Fibroblast of lung (primary cell): Measurements from ENCODE around the gene SMIM20. TPM values are rescaled to one million over a fixed set of nuclear protein-coding genes. Genes with fewer than 3 reads are reported as not detected.

Source experiments
- DNase-seq, 2 donors: peaks; one replicate each; pipeline versions ENCODE4 v3.0.0 to v3.0.0-alpha.2; 2010; ENCODE audit warnings: low read depth in 2 of 2
- H2AFZ ChIP-seq: 2 replicates; pipeline ENCODE4 v1.5.1; 2012; ENCODE audit warnings: low read length, control low read depth, inconsistent platforms
- H3K27ac ChIP-seq: 2 replicates; pipeline ENCODE4 v1.5.1; 2011; ENCODE audit warnings: low read length, control low read depth; ENCODE audit not compliant: insufficient read depth
- H3K27me3 ChIP-seq: 2 replicates; pipeline ENCODE4 v1.5.1; 2011; ENCODE audit warnings: mild to moderate bottlenecking, low read length; ENCODE audit not compliant: control insufficient read depth, insufficient read depth
- H3K36me3 ChIP-seq: 2 replicates; pipeline ENCODE4 v1.5.1; 2011; ENCODE audit warnings: low read length; ENCODE audit not compliant: control insufficient read depth, insufficient read depth
- H3K4me1 ChIP-seq: 2 replicates; pipeline ENCODE4 v1.5.1; 2011; ENCODE audit warnings: low read length; ENCODE audit not compliant: control insufficient read depth, insufficient read depth; ENCODE audit errors: extremely low read depth
- H3K4me2 ChIP-seq: 2 replicates; pipeline ENCODE4 v1.5.1; 2011; ENCODE audit warnings: low read length, control low read depth; ENCODE audit not compliant: insufficient read depth; ENCODE audit errors: extremely low read depth
- H3K4me3 ChIP-seq, 4 experiments: fragments of 200-600 bp in 1 of 4; sonication (generic) in 1 of 4; replicated peaks in 1 of 4; 2 replicates each; pipeline ENCODE4 v1.5.1; 2011 to 2016; ENCODE audit warnings: low read length in 4 of 4, low read depth in 3 of 4, mild to moderate bottlenecking in 3 of 4, control low read depth in 2 of 4, inconsistent platforms in 1 of 4, mixed read lengths in 1 of 4; ENCODE audit not compliant: insufficient read depth in 1 of 4; ENCODE audit errors: control extremely low read depth in 1 of 4
- H3K79me2 ChIP-seq: 2 replicates; pipeline ENCODE4 v1.5.1; 2012; ENCODE audit warnings: mild to moderate bottlenecking, low read length, inconsistent platforms; ENCODE audit not compliant: control insufficient read depth, insufficient read depth
- H3K9ac ChIP-seq: 2 replicates; pipeline ENCODE4 v1.5.1; 2011; ENCODE audit warnings: mild to moderate bottlenecking, low read length, control low read depth; ENCODE audit not compliant: insufficient read depth
- H3K9me3 ChIP-seq: 2 replicates; pipeline ENCODE4 v1.5.1; 2012; ENCODE audit warnings: low read depth, low read length; ENCODE audit not compliant: control insufficient read depth, insufficient read depth
- H4K20me1 ChIP-seq: 2 replicates; pipeline ENCODE4 v1.5.1; 2011; ENCODE audit warnings: low read length; ENCODE audit not compliant: control insufficient read depth, insufficient read depth; ENCODE audit errors: extremely low read depth
- EZH2 ChIP-seq: IDR thresholded peaks from 2 replicates; pipeline ENCODE4 v1.5.1; 2012; ENCODE audit warnings: low read length, control low read depth, mild to moderate bottlenecking; ENCODE audit errors: missing control alignments
- polyA plus RNA-seq, 2 donors: library from polyadenylated mRNA; depleted of rRNA in 1 of 2; stranded (reverse) in 1 of 2; unstranded in 1 of 2; fragments of >200 nt; gene quantifications; 2 replicates each; pipeline ENCODE4 v1.2.1, GENCODE V29; 2011 to 2012; ENCODE audit warnings: missing spikeins in 1 of 2
- total RNA-seq: library from RNA; depleted of rRNA; stranded (reverse); fragments of >200 nt; gene quantifications from 2 replicates; pipeline ENCODE4 v1.2.1, GENCODE V29; 2014
- TF ChIP-seq, protein P1 (sequence below), 2 donors: IDR thresholded peaks in 1 of 2; conservative IDR thresholded peaks in 1 of 2; 1 replicate in 1 of 2; 2 replicates in 1 of 2; pipeline ENCODE4 v1.5.1; 2011 to 2012; ENCODE audit warnings: low read length in 2 of 2, control low read depth in 1 of 2, inconsistent platforms in 1 of 2, low read depth in 1 of 2, mild to moderate bottlenecking in 1 of 2

SMIM20 gene
- total and polyA plus RNA-seq, 2 donors (not counting 1 experiment from before 2014, with no cell fraction given): 34.9 to 48.7 TPM

- Histone ChIP-seq H3K79me2 (no peaks in the 10 kb centered on the region), H3K4me1 (no peaks in the 10 kb centered on the region), H2AFZ (no peak overlapping the region), H3K27ac (no peak overlapping the region), H3K9me3 (no peaks in the 10 kb centered on the region), H4K20me1 (no peaks in the 10 kb centered on the region), H3K4me2 (no peak overlapping the region), H3K4me3 (no peak overlapping the region), H3K9ac (no peak overlapping the region), H3K27me3 (no peaks in the 10 kb centered on the region), H3K36me3 (no peaks in the 10 kb centered on the region)
- TF ChIP-seq, protein P1, sequence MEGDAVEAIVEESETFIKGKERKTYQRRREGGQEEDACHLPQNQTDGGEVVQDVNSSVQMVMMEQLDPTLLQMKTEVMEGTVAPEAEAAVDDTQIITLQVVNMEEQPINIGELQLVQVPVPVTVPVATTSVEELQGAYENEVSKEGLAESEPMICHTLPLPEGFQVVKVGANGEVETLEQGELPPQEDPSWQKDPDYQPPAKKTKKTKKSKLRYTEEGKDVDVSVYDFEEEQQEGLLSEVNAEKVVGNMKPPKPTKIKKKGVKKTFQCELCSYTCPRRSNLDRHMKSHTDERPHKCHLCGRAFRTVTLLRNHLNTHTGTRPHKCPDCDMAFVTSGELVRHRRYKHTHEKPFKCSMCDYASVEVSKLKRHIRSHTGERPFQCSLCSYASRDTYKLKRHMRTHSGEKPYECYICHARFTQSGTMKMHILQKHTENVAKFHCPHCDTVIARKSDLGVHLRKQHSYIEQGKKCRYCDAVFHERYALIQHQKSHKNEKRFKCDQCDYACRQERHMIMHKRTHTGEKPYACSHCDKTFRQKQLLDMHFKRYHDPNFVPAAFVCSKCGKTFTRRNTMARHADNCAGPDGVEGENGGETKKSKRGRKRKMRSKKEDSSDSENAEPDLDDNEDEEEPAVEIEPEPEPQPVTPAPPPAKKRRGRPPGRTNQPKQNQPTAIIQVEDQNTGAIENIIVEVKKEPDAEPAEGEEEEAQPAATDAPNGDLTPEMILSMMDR (conservative IDR thresholded peaks at IDR 0.05 in 1 of 2, IDR thresholded peaks at IDR 0.05 in 1 of 2; ENCODE audit: low read depth in 1 of 2, low read length in 2 of 2): no peak
- no peak for TF ChIP-seq EZH2
- no peak for DNase-seq
Observed at GRCh38 chr4:25896776-25897539, 17.1 kb upstream of the SMIM20 start.

- Histone ChIP-seq H3K27ac (no peak overlapping the region), H3K27me3 (no peaks in the 10 kb centered on the region), H4K20me1 (no peaks in the 10 kb centered on the region), H3K4me1 (no peaks in the 10 kb centered on the region), H3K4me2 (no peak overlapping the region), H3K36me3 (no peaks in the 10 kb centered on the region), H3K9me3 (no peaks in the 10 kb centered on the region), H3K79me2 (no peaks in the 10 kb centered on the region), H3K4me3 (no peak overlapping the region), H2AFZ (no peak overlapping the region), H3K9ac (no peak overlapping the region)
- peak in 1 of 2 donors; percentile 52 for DNase-seq
- TF ChIP-seq, protein P1 (conservative IDR thresholded peaks at IDR 0.05 in 1 of 2, IDR thresholded peaks at IDR 0.05 in 1 of 2; ENCODE audit: low read depth in 1 of 2, low read length in 2 of 2): no peak
- TF ChIP-seq EZH2: no peak
Observed at GRCh38 chr4:25900310-25900709, 13.7 kb upstream of the SMIM20 start.

DNA sequence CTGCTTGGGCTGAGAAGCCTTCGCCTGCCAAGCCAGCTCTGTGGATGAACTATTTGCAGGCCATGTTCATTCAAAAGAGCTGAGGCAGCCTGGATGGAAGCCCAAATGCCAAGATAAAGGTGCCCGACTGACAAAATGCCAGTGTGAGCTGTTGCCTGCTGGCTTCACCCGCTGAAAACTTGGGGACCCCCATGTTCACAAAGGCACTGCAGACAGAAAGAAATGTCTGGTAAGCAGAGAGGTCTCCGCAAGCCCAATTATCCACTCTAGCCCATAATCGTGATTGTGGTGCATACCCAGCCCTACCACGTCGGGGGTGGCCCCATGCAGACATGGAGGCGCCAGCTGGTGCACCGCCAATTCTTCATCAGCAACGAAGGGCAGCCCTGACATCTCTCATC lies 13.0 kb upstream of the SMIM20 start:
- Histone ChIP-seq H3K27me3 (no peaks in the 10 kb centered on the region), H3K4me2 (no peak overlapping the region), H3K4me3 (no peak overlapping the region), H3K36me3 (no peaks in the 10 kb centered on the region), H3K27ac (no peak overlapping the region), H3K79me2 (no peaks in the 10 kb centered on the region), H3K9me3 (no peaks in the 10 kb centered on the region), H3K9ac (no peak overlapping the region), H4K20me1 (no peaks in the 10 kb centered on the region), H2AFZ (no peak overlapping the region), H3K4me1 (no peaks in the 10 kb centered on the region)
- TF ChIP-seq, protein P1 (conservative IDR thresholded peaks at IDR 0.05 in 1 of 2, IDR thresholded peaks at IDR 0.05 in 1 of 2; ENCODE audit: low read depth in 1 of 2, low read length in 2 of 2): no peak
- DNase-seq: no peak
